Activated CD8-positive, alpha-beta memory T cell treated with anti-CD3 and anti-CD28 coated beads for 36 hours (primary cell): ENCODE results near the gene IGFL1. TPM values are rescaled to one million over a fixed set of nuclear protein-coding genes. Genes with fewer than 3 reads are reported as not detected.
"Not testable (repeated sequence)": the region's sequence is repeated elsewhere in the genome, so short reads cannot be mapped to it uniquely, and the experiment has no call there.

Source experiments
- CTCF ChIA-PET: fragments of 350-600 bp; sonication (Branson Sonifier 250); formaldehyde crosslinking; loops from one replicate; lab custom pipeline; 2021; ENCODE audit warnings: antibody characterized with exemption; lab: Charles Lee
- POLR2A ChIA-PET: fragments of 350-600 bp; sonication (Branson Sonifier 250); formaldehyde crosslinking; loops from one replicate; lab custom pipeline; 2021; ENCODE audit warnings: antibody characterized with exemption; lab: Charles Lee
- total RNA-seq, 2 experiments: library from RNA; stranded (reverse); gene quantifications; one replicate each; pipeline ENCODE4 v1.2.3, GENCODE V29; 2021

IGFL1 gene
- total RNA-seq, 2 experiments from 2014 or later: not detected

DNA sequence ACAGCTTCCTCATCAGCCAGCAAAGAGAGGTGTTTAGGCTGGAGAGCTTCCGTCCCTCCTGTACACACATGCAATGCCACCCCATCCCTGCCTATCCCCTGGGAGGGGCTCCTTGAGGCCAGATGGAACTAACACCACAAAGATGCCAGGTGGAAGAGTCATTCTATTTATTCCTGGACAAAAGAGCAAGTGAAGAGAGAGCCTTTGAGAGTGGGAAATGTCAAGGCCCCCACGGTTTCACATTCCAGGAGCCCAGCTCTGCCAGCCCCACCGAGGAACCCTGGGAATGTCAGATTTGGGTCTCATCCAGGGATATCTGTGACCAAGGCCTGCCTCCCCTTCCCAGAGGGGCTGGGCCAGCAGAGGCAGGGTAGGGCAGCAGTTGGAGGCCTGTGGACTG is 30.8 kb upstream of the IGFL1 start:
- ChIA-PET POLR2A (no interaction called here), CTCF (no interaction called here)

GRCh38 chr19:46201454-46202310 is 27.9 kb upstream of the IGFL1 start:
- POLR2A ChIA-PET: no interaction called here
- CTCF ChIA-PET: no interaction called here

GRCh38 chr19:46202426-46202825 is 27.1 kb upstream of the IGFL1 start:
- ChIA-PET CTCF (no interaction called here), POLR2A (no interaction called here)

GRCh38 chr19:46202872-46203860 is 26.4 kb upstream of the IGFL1 start:
- ChIA-PET POLR2A (no interaction called here), CTCF (no interaction called here)

GRCh38 chr19:46204008-46204407 is 25.5 kb upstream of the IGFL1 start:
- CTCF ChIA-PET: no interaction called here
- POLR2A ChIA-PET: no interaction called here

DNA sequence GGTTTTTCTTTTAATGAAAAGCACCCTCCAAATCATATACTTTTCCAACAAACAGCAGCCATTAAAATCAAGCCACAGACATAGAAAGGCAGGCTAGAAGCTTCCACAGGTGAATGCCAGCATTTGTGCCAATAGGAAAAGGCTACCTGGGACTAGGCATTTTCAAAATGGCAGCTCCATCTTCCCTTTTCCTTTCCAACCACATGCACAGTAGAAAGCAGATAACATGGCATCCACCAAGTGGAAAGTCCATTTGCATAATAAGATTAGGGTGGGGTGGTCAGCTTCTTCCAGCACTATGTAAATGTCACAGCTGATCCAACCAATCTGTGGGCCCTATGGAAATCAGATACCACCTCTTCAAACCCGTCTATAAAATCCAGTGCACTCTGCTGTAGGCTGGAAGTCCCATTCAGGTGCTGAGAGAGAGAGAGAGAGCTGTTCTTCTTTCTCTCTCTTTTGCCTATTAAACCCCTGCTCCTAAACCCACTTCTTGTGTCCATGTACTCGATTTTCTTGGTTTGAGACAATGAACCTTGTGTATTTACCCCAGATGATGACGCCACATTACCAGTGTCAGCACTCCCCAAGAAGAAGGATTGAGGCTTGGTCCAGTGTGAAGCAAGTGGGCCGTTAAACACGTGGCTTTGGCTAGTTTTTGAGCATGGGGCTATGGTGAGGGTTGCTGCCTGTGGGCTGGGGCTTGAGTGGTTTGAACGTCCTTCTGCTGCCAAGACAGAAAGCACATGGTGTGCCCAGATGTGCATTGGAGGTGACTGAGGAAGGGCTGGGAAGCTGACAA is 24.2 kb upstream of the IGFL1 start:
- POLR2A ChIA-PET: no interaction called here
- CTCF ChIA-PET: interaction anchor here (0.9 kb wide), 1 partner anchor 75 kb away, joined by 3 read pairs; no protein-coding TSS in a partner anchor

DNA sequence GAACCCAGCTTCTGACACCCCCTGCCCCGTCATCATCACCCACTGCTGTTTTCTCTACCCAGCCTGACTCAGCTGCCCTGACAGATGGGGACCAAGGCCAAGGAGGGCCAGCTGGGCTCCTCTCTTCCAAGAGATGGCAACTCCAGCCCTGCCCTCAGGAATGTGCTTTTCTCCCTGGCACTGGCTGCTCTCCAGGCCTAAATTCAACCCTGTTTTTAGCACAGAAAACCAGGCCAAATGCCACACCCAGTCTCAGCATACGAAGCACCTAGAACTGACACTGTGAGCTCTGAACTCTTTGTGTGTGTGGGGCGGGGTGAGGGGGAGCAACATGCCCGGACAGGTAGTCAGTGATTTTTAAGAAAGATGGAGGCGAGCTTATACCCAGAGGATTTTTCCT is 23.4 kb upstream of the IGFL1 start:
- ChIA-PET CTCF (no interaction called here), POLR2A (no interaction called here)

GRCh38 chr19:46206682-46207081 is 22.9 kb upstream of the IGFL1 start:
- ChIA-PET CTCF (no interaction called here), POLR2A (no interaction called here)

GRCh38 chr19:46207858-46208257 is 21.7 kb upstream of the IGFL1 start:
- CTCF ChIA-PET, POLR2A ChIA-PET: not testable (repeated sequence)

DNA sequence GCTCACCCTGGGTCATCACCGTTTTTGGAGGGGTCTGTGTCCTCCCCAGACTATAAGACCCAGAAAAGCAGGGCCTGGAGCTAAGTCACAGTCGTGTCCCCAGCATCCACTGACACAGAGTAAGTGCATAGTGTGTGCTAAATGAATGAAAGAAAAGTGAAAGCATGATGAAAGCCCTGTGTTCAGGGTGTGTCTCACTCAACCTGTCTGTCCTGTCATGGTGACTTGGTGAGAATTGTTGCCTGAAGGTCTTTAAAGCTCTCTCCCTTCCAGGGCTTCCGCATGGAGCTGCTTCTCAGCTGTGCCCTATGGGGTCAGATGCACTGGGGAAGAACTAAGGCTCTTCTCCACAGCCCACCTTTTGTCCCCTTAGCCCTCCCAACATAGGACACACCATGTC is 20.5 kb upstream of the IGFL1 start:
- CTCF ChIA-PET: no interaction called here

DNA sequence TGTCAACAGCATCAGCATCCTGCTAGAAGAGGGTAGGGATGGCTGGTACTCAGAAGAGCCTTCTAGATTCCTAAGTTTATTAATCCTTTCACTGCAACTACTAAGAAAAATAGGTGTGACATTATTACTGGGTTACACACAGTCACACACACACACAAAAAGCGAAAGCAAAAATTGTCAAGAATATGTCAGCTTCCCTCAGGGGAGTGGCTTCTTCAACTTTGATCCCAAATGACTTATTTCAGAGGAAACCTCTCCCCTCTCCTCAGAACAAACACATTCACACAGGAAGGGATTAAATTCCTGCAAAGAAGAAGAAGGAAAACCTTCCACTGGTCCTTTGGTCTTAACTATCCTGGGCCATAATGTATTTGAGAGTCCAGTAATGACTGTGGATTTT is 20.1 kb upstream of the IGFL1 start:
- CTCF ChIA-PET: no interaction called here
- POLR2A ChIA-PET: no interaction called here

More for the DNA sequence above, 20.5 kb upstream of the IGFL1 start:
- POLR2A ChIA-PET: no interaction called here

DNA sequence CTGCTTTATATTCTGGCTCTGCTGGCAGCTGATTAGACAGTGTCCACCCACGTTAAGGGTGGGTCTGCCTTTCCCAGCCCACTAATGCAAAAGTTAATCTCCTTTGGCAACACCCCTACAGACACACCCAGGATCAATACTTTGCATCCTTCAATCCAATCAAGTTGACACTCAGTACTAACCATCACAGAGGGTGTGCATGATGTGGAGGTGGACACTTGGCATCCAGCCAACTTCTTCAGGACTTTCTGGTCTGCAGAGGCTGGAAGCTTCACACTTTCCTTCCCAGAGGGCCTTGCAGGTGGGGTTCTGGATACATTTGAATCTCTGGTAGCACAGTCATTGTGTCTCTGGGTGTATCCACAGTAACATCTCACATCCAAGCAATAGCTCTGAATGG is 18.9 kb upstream of the IGFL1 start:
- CTCF ChIA-PET: no interaction called here
- POLR2A ChIA-PET: no interaction called here

DNA sequence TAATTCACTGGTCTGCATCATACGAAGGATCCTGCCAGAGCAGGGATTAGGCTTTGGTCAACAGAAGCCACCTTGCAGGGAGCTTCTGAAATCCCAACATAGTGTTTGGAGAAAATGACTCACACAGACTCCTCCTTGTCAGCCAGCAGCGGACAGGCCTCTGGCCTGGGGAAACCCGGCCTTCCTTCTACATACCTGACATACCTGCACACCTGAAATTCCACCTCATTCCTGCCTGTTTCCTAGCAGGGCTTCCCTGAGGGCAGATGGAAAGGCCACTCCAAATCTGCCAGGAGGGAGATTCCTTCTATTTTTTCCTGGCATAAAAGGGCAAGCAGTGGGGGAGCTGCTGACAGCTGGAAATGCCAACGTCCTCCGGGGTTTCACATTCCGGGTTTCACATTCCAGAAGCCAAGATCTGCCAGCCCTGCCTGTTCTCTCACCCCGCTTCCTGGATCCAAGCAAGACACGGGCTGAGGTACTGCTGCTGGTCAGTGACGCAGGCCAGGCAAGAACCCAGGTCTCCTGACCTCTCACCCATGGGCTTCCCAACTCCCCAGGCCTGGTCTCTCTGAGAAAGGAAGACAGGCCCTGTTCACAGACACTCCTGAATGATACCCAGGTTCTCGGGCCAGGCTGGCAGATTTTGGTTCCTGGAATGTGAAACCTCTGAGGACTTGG is 18.2 kb upstream of the IGFL1 start:
- CTCF ChIA-PET: no interaction called here
- POLR2A ChIA-PET: no interaction called here

- CTCF ChIA-PET, POLR2A ChIA-PET: not testable (repeated sequence)
Observed at GRCh38 chr19:46212592-46212991, 16.9 kb upstream of the IGFL1 start.

DNA sequence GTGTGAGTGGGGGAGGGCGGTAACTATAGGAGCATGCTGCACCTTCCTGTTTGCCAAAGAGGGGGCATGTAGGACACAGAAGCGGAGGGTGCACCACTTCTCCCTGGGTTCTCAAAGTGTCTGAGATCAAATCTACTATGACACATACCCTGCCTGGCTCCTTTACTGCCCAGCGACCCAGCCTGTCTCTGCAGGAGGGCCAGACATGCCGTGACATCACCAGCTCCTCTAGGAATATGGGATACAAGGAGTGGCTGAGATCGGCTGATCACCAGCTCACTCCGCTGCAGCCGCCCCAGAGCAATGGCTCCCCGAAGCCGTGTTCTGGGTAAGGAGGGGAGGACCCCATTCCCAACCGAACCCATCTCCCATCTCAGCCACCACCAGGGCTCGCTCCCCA is 16.4 kb upstream of the IGFL1 start:
- CTCF ChIA-PET: no interaction called here

DNA sequence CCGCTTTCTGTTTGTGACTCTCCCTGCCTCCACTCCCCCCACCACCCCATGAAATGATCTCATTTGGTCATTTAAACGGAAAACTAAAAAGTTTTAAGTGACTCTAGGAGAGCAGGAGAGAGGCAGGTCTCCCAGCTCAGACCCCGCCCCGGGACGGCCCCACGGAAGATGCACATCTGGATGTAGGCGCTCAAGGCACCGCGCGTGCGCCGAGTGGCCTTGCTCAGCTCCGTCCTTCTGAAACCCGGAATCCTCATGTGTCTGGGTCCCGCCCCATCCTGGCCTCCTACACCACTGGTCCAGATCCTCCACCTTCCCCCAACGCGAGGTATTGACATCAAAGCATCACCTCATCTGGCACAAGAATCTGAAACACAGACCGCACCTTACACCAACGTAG is 15.7 kb upstream of the IGFL1 start:
- CTCF ChIA-PET: no interaction called here
- POLR2A ChIA-PET: no interaction called here

More for the DNA sequence above, 16.4 kb upstream of the IGFL1 start:
- POLR2A ChIA-PET: no interaction called here

- ChIA-PET POLR2A (no interaction called here), CTCF (no interaction called here)
Observed at GRCh38 chr19:46216612-46217011, 12.9 kb upstream of the IGFL1 start.

- ChIA-PET POLR2A (no interaction called here), CTCF (no interaction called here)
Observed at GRCh38 chr19:46217476-46217875, 12.1 kb upstream of the IGFL1 start.

DNA sequence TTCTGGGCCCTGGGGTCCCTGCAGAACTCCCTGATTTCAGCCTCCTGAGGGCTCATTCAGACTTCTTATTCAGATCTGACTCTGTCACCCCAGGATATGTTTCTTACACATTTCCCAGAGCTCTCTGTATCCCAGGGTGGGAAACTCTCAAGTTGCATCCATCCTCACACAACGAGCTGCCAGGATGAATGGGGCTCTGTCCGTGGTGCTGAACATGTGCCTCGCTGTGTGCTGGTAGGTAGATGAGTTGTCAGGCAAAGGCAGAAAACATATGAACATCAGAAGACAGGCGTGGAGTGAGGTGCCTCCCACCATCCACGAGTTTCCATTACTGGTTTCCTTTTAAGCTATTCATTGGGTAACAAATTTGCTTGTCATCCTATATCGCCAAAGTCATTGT is 11.4 kb upstream of the IGFL1 start:
- ChIA-PET CTCF (no interaction called here), POLR2A (no interaction called here)
